Activated CD4-positive, alpha-beta T cell treated with anti-CD3 and anti-CD28 coated beads for 36 hours (primary cell): ENCODE results near the gene GYPE. TPM values are rescaled to one million over a fixed set of nuclear protein-coding genes. Genes with fewer than 3 reads are reported as not detected.
"Not testable (repeated sequence)": the region's sequence is repeated elsewhere in the genome, so short reads cannot be mapped to it uniquely, and the experiment has no call there.

Experiments
- ATAC-seq: fragments of 200-7000 bp; cut with Tn5 transposase; one replicate; pipeline ENCODE4 v1.10.0; 2021; ENCODE audit warnings: mild to moderate bottlenecking, moderate library complexity
- CTCF ChIA-PET: fragments of 350-600 bp; sonication (Branson Sonifier 250); formaldehyde crosslinking; loops from one replicate; lab custom pipeline; 2021; ENCODE audit warnings: antibody characterized with exemption; lab: Charles Lee
- POLR2A ChIA-PET: fragments of 350-600 bp; sonication (Branson Sonifier 250); formaldehyde crosslinking; loops from one replicate; lab custom pipeline; 2021; ENCODE audit warnings: antibody characterized with exemption, inconsistent platforms; lab: Charles Lee
- DNase-seq: peaks from one replicate; pipeline ENCODE4 v3.0.0-alpha.2; 2020
- H3K27ac Mint-ChIP-seq: one replicate; pipeline ENCODE4 v1.8.0; 2021; ENCODE audit warnings: mixed read lengths
- H3K27me3 Mint-ChIP-seq: one replicate; pipeline ENCODE4 v1.8.0; 2021; ENCODE audit warnings: mixed read lengths
- H3K36me3 Mint-ChIP-seq: one replicate; pipeline ENCODE4 v1.8.0; 2021; ENCODE audit warnings: low read depth, mixed read lengths
- H3K4me1 Mint-ChIP-seq: one replicate; pipeline ENCODE4 v1.8.0; 2021; ENCODE audit warnings: mixed read lengths
- H3K4me3 Mint-ChIP-seq: one replicate; pipeline ENCODE4 v1.8.0; 2021; ENCODE audit warnings: mild to moderate bottlenecking, moderate library complexity, mixed read lengths
- H3K9me3 Mint-ChIP-seq: one replicate; pipeline ENCODE4 v1.8.0; 2021; ENCODE audit warnings: low read depth, mixed read lengths
- intact Hi-C, 2 experiments: fragments of 100-400 bp; cut with DNase I in 1 of 2; cut with micrococcal nuclease in 1 of 2; formaldehyde crosslinking; loops; one replicate each; pipeline versions ENCODE4 v1.14.2 to v1.15.1; 2022 to 2024; cut with DNase I, micrococcal nuclease
- total RNA-seq, 2 experiments: library from RNA; stranded (reverse); gene quantifications; one replicate each; pipeline ENCODE4 v1.2.3, GENCODE V29; 2021

Gene GYPE
- total RNA-seq, 2 experiments from 2014 or later, result 0.16 TPM; not detected in 1

- H3K4me1 Mint-ChIP-seq, CTCF ChIA-PET, H3K36me3 Mint-ChIP-seq, H3K4me3 Mint-ChIP-seq, ATAC-seq, H3K27ac Mint-ChIP-seq, POLR2A ChIA-PET, DNase-seq, H3K9me3 Mint-ChIP-seq, H3K27me3 Mint-ChIP-seq: not testable (repeated sequence)
- intact Hi-C loops, result loop anchor here in 1 of 2 experiments (5.0 kb wide), 1 partner anchor 122 kb away; no protein-coding TSS in a partner anchor
These were observed 74.8 kb downstream of the GYPE start for GRCh38 chr4:143830576-143830975.

- intact Hi-C loops, POLR2A ChIA-PET, H3K36me3 Mint-ChIP-seq, H3K9me3 Mint-ChIP-seq, ATAC-seq, H3K27ac Mint-ChIP-seq, H3K27me3 Mint-ChIP-seq, CTCF ChIA-PET, H3K4me3 Mint-ChIP-seq, DNase-seq, H3K4me1 Mint-ChIP-seq: not testable (repeated sequence)
These were observed 76.1 kb downstream of the GYPE start for GRCh38 chr4:143829239-143829620.

Other genes starting within 250 kb of the GYPE start
- gene FREM3, start 204.9 kb downstream of the GYPE start, total RNA-seq, result not detected
- not detected for gene GYPB, start 113.8 kb upstream of the GYPE start, total RNA-seq
- gene GYPA, start 235.2 kb upstream of the GYPE start, total RNA-seq, result not detected